Measurements from ENCODE around the gene LY6G6F. TPM values are rescaled to one million over a fixed set of nuclear protein-coding genes. Genes with fewer than 3 reads are reported as not detected.

LY6G6F gene
- total RNA-seq, 1 experiment from 2014 or later = not detected

DNA sequence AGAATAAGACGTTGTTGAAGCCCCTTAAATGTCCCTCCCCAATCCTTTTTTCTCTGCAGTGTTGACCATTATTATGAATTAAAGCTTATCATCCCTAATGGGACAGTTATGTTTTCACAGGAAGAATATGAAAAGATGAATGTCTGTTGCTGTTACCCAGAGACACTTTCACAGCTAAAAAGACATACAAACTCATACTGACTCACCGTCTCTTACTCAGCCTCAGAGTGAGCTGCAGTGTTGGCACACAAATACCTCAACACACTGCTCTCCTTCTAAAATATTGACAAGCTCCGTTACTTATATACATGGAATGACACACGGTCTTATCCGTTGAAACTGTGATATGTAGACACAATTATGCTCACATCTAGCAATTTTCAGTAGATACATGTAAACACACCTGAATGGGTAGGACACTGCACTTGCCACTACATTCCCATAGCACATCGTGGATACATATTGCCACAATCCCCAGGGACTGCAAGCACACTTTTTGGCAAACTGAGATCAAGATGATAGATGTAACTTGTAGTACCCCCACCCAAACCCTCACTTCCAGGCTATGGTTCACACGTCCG lies 46.2 kb downstream of the LY6G6F start:
- Histone ChIP-seq H3K27ac (ENCODE audit: low read depth, low read length, poor library complexity, severe bottlenecking) (no peak overlapping the region), H3K4me3 (ENCODE audit: low read depth, low read length, poor library complexity, severe bottlenecking) (no peak overlapping the region), H3K9me3 (ENCODE audit: low read depth, low read length, poor library complexity, severe bottlenecking) (no peaks in the 10 kb centered on the region), H3K4me1 (ENCODE audit: insufficient read depth, low read length, poor library complexity, severe bottlenecking) (no peaks in the 10 kb centered on the region), H3K27me3 (replicated peaks; ENCODE audit: insufficient read depth, low read depth, low read length, poor library complexity) (no peaks in the 10 kb centered on the region), H3K36me3 (ENCODE audit: insufficient read depth, low read length, poor library complexity, severe bottlenecking) (peaks cover 15% of the 10 kb centered on the region)
- intact Hi-C loops (cut with micrococcal nuclease; ENCODE audit: unreplicated experiment) = no loop called here
- CTCF ChIA-PET = no interaction called here
- TF ChIP-seq EZH2 (IDR thresholded peaks at IDR 0.05; ENCODE audit: borderline replicate concordance, low read depth, low read length, poor library complexity, severe bottlenecking) = no peak
- TF ChIP-seq, protein P1, sequence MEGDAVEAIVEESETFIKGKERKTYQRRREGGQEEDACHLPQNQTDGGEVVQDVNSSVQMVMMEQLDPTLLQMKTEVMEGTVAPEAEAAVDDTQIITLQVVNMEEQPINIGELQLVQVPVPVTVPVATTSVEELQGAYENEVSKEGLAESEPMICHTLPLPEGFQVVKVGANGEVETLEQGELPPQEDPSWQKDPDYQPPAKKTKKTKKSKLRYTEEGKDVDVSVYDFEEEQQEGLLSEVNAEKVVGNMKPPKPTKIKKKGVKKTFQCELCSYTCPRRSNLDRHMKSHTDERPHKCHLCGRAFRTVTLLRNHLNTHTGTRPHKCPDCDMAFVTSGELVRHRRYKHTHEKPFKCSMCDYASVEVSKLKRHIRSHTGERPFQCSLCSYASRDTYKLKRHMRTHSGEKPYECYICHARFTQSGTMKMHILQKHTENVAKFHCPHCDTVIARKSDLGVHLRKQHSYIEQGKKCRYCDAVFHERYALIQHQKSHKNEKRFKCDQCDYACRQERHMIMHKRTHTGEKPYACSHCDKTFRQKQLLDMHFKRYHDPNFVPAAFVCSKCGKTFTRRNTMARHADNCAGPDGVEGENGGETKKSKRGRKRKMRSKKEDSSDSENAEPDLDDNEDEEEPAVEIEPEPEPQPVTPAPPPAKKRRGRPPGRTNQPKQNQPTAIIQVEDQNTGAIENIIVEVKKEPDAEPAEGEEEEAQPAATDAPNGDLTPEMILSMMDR (conservative IDR thresholded peaks at IDR 0.05; ENCODE audit: low read depth, low read length) = no peak
- POLR2A ChIA-PET (ENCODE audit: low non-redundant PET) = no interaction called here
- no peak for DNase-seq (ENCODE audit: low spot score)
- no TSS peak for BruUV-seq (replicated peaks)

DNA sequence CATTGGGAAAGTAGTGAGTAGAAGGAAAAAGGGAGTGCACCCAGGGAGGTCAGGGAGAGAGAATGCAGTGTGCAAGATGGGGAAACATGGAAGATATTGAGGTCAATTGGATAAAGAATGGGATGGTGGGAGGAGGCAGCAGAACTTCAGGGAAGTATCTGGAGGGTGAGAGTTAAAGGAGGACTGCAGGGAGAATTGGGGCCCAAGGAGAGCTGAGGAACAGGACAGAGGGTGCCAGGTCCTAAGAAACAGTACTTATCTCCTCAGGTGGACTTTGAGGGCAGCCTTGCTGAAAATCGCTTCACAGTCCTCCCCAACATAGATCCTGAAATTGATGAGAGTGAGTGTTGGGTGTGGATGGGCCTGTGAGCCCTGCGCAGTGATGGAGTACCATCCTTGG lies 51.6 kb downstream of the LY6G6F start:
- H3K4me3 ChIP-seq (ENCODE audit: low read depth, low read length, poor library complexity, severe bottlenecking) = no peak overlapping the region

More for the DNA sequence above, 51.6 kb downstream of the LY6G6F start:
- BruUV-seq (replicated peaks) = no TSS peak
- CTCF ChIA-PET = interaction anchor here (1.5 kb wide), 1 partner anchor 11 kb away, joined by 4 read pairs; no protein-coding TSS in a partner anchor
- no peaks in the 10 kb centered on the region for H3K27me3 ChIP-seq (replicated peaks; ENCODE audit: insufficient read depth, low read depth, low read length, poor library complexity)
- DNase-seq (ENCODE audit: low spot score) = no peak
- POLR2A ChIA-PET (ENCODE audit: low non-redundant PET) = no interaction called here
- TF ChIP-seq, protein P1 (conservative IDR thresholded peaks at IDR 0.05; ENCODE audit: low read depth, low read length) = no peak
- no peak for TF ChIP-seq EZH2 (IDR thresholded peaks at IDR 0.05; ENCODE audit: borderline replicate concordance, low read depth, low read length, poor library complexity, severe bottlenecking)
- no peak overlapping the region for H3K27ac ChIP-seq (ENCODE audit: low read depth, low read length, poor library complexity, severe bottlenecking)
- H3K36me3 ChIP-seq (ENCODE audit: insufficient read depth, low read length, poor library complexity, severe bottlenecking) = peaks cover 53% of the 10 kb centered on the region
- H3K4me1 ChIP-seq (ENCODE audit: insufficient read depth, low read length, poor library complexity, severe bottlenecking) = no peaks in the 10 kb centered on the region
- no peaks in the 10 kb centered on the region for H3K9me3 ChIP-seq (ENCODE audit: low read depth, low read length, poor library complexity, severe bottlenecking)
- intact Hi-C loops (cut with micrococcal nuclease; ENCODE audit: unreplicated experiment) = no loop called here

Small RNA genes within 50 kb of the gene (microRNA-seq; reads per million reads assigned to microRNA genes)
- gene MIR4646 = not detected

Other genes with a start within 250 kb of the LY6G6F start
- 11.1 and 12.7 TPM in 2 replicates for gene MICB, start 208.7 kb upstream of the LY6G6F start, total RNA-seq (2021)
- gene MCCD1, start 177.9 kb upstream of the LY6G6F start, total RNA-seq (2021) = not detected in 2 replicates
- 558 and 594 TPM in 2 replicates for gene DDX39B, start 164.9 kb upstream of the LY6G6F start, total RNA-seq (2021)
- gene ATP6V1G2, start 160.3 kb upstream of the LY6G6F start, total RNA-seq (2021) = 2.5 and 3.1 TPM in 2 replicates
- gene NFKBIL1, start 159.3 kb upstream of the LY6G6F start, total RNA-seq (2021) = 15.7 and 17.2 TPM in 2 replicates
- gene LTA, start 134.6 kb upstream of the LY6G6F start, total RNA-seq (2021) = not detected in 2 replicates
- 0.17 and 0.42 TPM in 2 replicates for gene TNF, start 131.3 kb upstream of the LY6G6F start, total RNA-seq (2021)
- gene LTB, start 124.4 kb upstream of the LY6G6F start, total RNA-seq (2021) = not detected in 2 replicates
- not detected in 2 replicates for gene LST1, start 120.6 kb upstream of the LY6G6F start, total RNA-seq (2021)
- gene NCR3, start 113.9 kb upstream of the LY6G6F start, total RNA-seq (2021) = not detected in 2 replicates
- 0.64 and 0.68 TPM in 2 replicates for gene AIF1, start 91.6 kb upstream of the LY6G6F start, total RNA-seq (2021)
- 289 and 313 TPM in 2 replicates for gene PRRC2A, start 86.2 kb upstream of the LY6G6F start, total RNA-seq (2021)
- gene BAG6, start 54.2 kb upstream of the LY6G6F start, total RNA-seq (2021) = 391 and 393 TPM in 2 replicates
- gene APOM, start 51.0 kb upstream of the LY6G6F start, total RNA-seq (2021) = 2.5 and 4.8 TPM in 2 replicates
- gene C6orf47, start 46.1 kb upstream of the LY6G6F start, total RNA-seq (2021) = 20.1 and 21.3 TPM in 2 replicates
- 27.7 and 32.0 TPM in 2 replicates for gene GPANK1, start 41.9 kb upstream of the LY6G6F start, total RNA-seq (2021)
- 252 and 253 TPM in 2 replicates for gene CSNK2B, start 40.8 kb upstream of the LY6G6F start, total RNA-seq (2021)
- gene LY6G5B, start 36.9 kb upstream of the LY6G6F start, total RNA-seq (2021) = 18.9 and 19.4 TPM in 2 replicates
- gene LY6G5C, start 25.8 kb upstream of the LY6G6F start, total RNA-seq (2021) = 3.9 and 6.8 TPM in 2 replicates
- gene ABHD16A, start 3.5 kb upstream of the LY6G6F start, total RNA-seq (2021) = 36.3 and 45.6 TPM in 2 replicates
- not detected in 2 replicates for gene LY6G6D, start 8.5 kb downstream of the LY6G6F start, total RNA-seq (2021)
- 0.42 and 0.80 TPM in 2 replicates for gene LY6G6C, start 14.9 kb downstream of the LY6G6F start, total RNA-seq (2021)
- not detected in 2 replicates for gene MPIG6B, start 16.5 kb downstream of the LY6G6F start, total RNA-seq (2021)
- 68.2 and 86.7 TPM in 2 replicates for gene DDAH2, start 22.4 kb downstream of the LY6G6F start, total RNA-seq (2021)
- 371 and 431 TPM in 2 replicates for gene CLIC1, start 29.7 kb downstream of the LY6G6F start, total RNA-seq (2021)
- 76.4 and 102 TPM in 2 replicates for gene MSH5, start 33.1 kb downstream of the LY6G6F start, total RNA-seq (2021)
- 9.9 and 19.9 TPM in 2 replicates for gene SAPCD1, start 55.8 kb downstream of the LY6G6F start, total RNA-seq (2021)
- gene VWA7, start 70.5 kb downstream of the LY6G6F start, total RNA-seq (2021) = 2.7 and 2.8 TPM in 2 replicates
- gene VARS1, start 88.9 kb downstream of the LY6G6F start, total RNA-seq (2021) = 233 and 247 TPM in 2 replicates
- gene LSM2, start 100.1 kb downstream of the LY6G6F start, total RNA-seq (2021) = 99.8 and 104 TPM in 2 replicates
- gene HSPA1L, start 108.4 kb downstream of the LY6G6F start, total RNA-seq (2021) = 1.1 and 1.4 TPM in 2 replicates
- 113 and 129 TPM in 2 replicates for gene HSPA1A, start 108.7 kb downstream of the LY6G6F start, total RNA-seq (2021)
- 116 and 131 TPM in 2 replicates for gene HSPA1B, start 120.9 kb downstream of the LY6G6F start, total RNA-seq (2021)
- gene NEU1, start 156.0 kb downstream of the LY6G6F start, total RNA-seq (2021) = 28.5 and 34.3 TPM in 2 replicates
- gene SLC44A4, start 172.1 kb downstream of the LY6G6F start, total RNA-seq (2021) = not detected in 2 replicates
- 117 TPM in 2 replicates for gene EHMT2, start 190.8 kb downstream of the LY6G6F start, total RNA-seq (2021)
- 21.3 and 25.5 TPM in 2 replicates for gene ZBTB12, start 195.2 kb downstream of the LY6G6F start, total RNA-seq (2021)
- gene C2, start 220.9 kb downstream of the LY6G6F start, total RNA-seq (2021) = 0.56 and 1.2 TPM in 2 replicates
- gene CFB, start 239.2 kb downstream of the LY6G6F start, total RNA-seq (2021) = 0.32 TPM in 1 of 2 replicates, not detected in the other

Measured in A673 (cell line).